ENCODE data around the gene ASH1L. TPM values are rescaled to one million over a fixed set of nuclear protein-coding genes. Genes with fewer than 3 reads are reported as not detected.

Gene ASH1L
- total and polyA plus RNA-seq, 9 of the 15 experiments (the other 6 are each of a cell fraction or from before 2014, with no cell fraction given) = 2.0 to 23.3 (median 14.6) TPM

DNA sequence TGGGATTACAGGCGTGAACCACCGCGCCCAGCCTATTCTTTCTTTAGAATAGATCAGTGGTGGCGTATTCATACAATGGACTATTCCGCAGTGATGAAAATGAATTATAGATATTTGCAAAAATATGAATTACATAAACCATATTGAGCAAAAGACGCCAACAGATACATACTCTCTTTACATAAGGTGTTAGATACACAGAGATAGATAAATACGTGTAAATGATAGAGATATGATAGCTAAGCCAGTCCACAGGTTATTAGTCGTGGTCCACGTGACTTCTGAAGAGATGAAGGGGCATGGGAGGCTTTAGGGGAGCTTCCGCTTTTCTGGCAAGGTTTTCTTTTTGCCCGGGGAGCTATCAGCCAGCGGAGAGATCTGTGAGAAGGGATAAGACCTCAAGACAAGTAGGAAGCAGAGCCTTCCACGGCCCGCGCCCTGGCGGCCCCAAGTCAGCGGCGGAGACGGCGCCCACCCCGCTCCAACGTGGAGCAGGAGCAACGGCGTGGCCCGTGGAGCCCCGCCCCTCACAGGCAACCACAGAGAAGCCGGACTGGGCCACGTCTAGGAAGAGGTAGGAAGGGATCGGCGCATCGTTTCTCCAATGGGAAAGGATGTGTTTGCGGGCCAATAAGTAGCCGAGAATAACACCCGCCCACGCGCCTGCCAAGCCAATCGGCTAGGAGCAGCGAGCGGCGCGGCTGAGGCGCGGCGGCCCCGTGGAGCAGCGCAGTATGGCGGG is 47.1 kb upstream of the ASH1L start, which contains the start of gene MSTO1:
Gene MSTO1 (plus strand): TSS at position 704 of the 742 bp plus-strand sequence. CDS start 31 bp downstream, at position 735.
- intact Hi-C loops (cut with micrococcal nuclease) = loop anchor here (5.0 kb wide), 1 partner anchor 38 kb away; no protein-coding TSS in a partner anchor
- H3K9me1 ChIP-seq (ENCODE audit: control insufficient read depth, insufficient read depth, low read length) = no peaks in the 10 kb centered on the region
- in situ Hi-C loops (cut with MboI) = loop anchor here (5.0 kb wide), 1 partner anchor 138 kb away; no protein-coding TSS in a partner anchor
- H3K9ac ChIP-seq (ENCODE audit: insufficient read depth in 1 of 2, low read depth in 2 of 2, low read length in 2 of 2) = peak within 1 kb of the TSS; percentile 81 to 92
- DNase-seq (ENCODE audit: extremely low read depth in 1 of 4, low spot score in 3 of 4) (peak; percentile 85 to 98 (median 91)), FAIRE-seq (peak; percentile 92), ATAC-seq (peak; percentile 99)
- no peaks in the 10 kb centered on the region for H3K9me3 ChIP-seq (replicated peaks; ENCODE audit: control insufficient read depth, insufficient read depth, low read depth, low read length)
- peak within 1 kb of the TSS; percentile 81 for H3K4me2 ChIP-seq (ENCODE audit: insufficient read depth, low read length)
- WGBS (ENCODE audit: insufficient coverage, low coverage, missing lambda C conversion rate) = 3% methylated on average over 36 of the region's 47 CpGs
- peaks cover 4% of the 10 kb centered on the region; the same call in 2 of the 3 replicates for H3K79me2 ChIP-seq (ENCODE audit: control insufficient read depth, insufficient read depth, low read length)
- BruUV-seq (replicated peaks) = TSS peak; percentile 98
- peak within 1 kb of the TSS; percentile 86 for H3K27ac ChIP-seq (ENCODE audit: extremely low read depth, low read depth, low read length)
- POLR2A ChIA-PET = interaction anchor here (0.8 to 1.0 kb wide), 3 partner anchors 11 to 44 kb away, joined by 3 to 5 read pairs (median 3); no protein-coding TSS in a partner anchor
- CTCF ChIA-PET (ENCODE audit: low intra/inter-chr PET ratio) = no interaction called here
- H2AFZ ChIP-seq (ENCODE audit: low read depth, low read length) = peak within 1 kb of the TSS; percentile 82
- H3K4me3 ChIP-seq = peak within 1 kb of the TSS; percentile 45
- no peaks in the 10 kb centered on the region for H3K27me3 ChIP-seq (ENCODE audit: control insufficient read depth in 2 of 2, insufficient read depth in 2 of 2, low read length in 2 of 2)
- no peaks in the 10 kb centered on the region for H4K20me1 ChIP-seq (replicated peaks; ENCODE audit: control insufficient read depth, insufficient read depth, low read length)
- H3K4me1 ChIP-seq (replicated peaks in 1 of 2; ENCODE audit: control insufficient read depth in 2 of 2, insufficient read depth in 2 of 2, low read length in 2 of 2) = peaks cover 0 to 13% of the 10 kb centered on the region in 2 experiments; a peak in 2 of 5 replicates
- H3K36me3 ChIP-seq (ENCODE audit: control insufficient read depth, insufficient read depth, low read length) = peaks cover 16% of the 10 kb centered on the region; the same call in 2 of the 3 replicates
- TF ChIP-seq, protein P1, sequence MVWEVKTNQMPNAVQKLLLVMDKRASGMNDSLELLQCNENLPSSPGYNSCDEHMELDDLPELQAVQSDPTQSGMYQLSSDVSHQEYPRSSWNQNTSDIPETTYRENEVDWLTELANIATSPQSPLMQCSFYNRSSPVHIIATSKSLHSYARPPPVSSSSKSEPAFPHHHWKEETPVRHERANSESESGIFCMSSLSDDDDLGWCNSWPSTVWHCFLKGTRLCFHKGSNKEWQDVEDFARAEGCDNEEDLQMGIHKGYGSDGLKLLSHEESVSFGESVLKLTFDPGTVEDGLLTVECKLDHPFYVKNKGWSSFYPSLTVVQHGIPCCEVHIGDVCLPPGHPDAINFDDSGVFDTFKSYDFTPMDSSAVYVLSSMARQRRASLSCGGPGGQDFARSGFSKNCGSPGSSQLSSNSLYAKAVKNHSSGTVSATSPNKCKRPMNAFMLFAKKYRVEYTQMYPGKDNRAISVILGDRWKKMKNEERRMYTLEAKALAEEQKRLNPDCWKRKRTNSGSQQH (CRISPR knock-in tag; IDR thresholded peaks at IDR 0.05) = no peak
- TF ChIP-seq SMAD2 (IDR thresholded peaks at IDR 0.05; ENCODE audit: low read depth, low read length) (no peak), RB1 (IDR thresholded peaks at IDR 0.05; ENCODE audit: low read depth) (peak; percentile 44; the same call in 1 of the 2 replicates), ETV1 (tag; conservative IDR thresholded peaks at IDR 0.05; ENCODE audit: low read depth) (no peak), SPI1 (IDR thresholded peaks at IDR 0.05; ENCODE audit: borderline replicate concordance, low read depth, low read length) (peak; percentile 77), ZBTB11 (CRISPR knock-in tag; IDR thresholded peaks at IDR 0.05) (0 out of 6 replicates have a peak, but pooled peaks of 1 of the 3 experiments have one; percentile 26), ZNF766 (CRISPR knock-in tag; conservative IDR thresholded peaks at IDR 0.05) (no peak), IFI16 (CRISPR knock-in tag; IDR thresholded peaks at IDR 0.05) (no peak)
- TF ChIP-seq, protein P2, sequence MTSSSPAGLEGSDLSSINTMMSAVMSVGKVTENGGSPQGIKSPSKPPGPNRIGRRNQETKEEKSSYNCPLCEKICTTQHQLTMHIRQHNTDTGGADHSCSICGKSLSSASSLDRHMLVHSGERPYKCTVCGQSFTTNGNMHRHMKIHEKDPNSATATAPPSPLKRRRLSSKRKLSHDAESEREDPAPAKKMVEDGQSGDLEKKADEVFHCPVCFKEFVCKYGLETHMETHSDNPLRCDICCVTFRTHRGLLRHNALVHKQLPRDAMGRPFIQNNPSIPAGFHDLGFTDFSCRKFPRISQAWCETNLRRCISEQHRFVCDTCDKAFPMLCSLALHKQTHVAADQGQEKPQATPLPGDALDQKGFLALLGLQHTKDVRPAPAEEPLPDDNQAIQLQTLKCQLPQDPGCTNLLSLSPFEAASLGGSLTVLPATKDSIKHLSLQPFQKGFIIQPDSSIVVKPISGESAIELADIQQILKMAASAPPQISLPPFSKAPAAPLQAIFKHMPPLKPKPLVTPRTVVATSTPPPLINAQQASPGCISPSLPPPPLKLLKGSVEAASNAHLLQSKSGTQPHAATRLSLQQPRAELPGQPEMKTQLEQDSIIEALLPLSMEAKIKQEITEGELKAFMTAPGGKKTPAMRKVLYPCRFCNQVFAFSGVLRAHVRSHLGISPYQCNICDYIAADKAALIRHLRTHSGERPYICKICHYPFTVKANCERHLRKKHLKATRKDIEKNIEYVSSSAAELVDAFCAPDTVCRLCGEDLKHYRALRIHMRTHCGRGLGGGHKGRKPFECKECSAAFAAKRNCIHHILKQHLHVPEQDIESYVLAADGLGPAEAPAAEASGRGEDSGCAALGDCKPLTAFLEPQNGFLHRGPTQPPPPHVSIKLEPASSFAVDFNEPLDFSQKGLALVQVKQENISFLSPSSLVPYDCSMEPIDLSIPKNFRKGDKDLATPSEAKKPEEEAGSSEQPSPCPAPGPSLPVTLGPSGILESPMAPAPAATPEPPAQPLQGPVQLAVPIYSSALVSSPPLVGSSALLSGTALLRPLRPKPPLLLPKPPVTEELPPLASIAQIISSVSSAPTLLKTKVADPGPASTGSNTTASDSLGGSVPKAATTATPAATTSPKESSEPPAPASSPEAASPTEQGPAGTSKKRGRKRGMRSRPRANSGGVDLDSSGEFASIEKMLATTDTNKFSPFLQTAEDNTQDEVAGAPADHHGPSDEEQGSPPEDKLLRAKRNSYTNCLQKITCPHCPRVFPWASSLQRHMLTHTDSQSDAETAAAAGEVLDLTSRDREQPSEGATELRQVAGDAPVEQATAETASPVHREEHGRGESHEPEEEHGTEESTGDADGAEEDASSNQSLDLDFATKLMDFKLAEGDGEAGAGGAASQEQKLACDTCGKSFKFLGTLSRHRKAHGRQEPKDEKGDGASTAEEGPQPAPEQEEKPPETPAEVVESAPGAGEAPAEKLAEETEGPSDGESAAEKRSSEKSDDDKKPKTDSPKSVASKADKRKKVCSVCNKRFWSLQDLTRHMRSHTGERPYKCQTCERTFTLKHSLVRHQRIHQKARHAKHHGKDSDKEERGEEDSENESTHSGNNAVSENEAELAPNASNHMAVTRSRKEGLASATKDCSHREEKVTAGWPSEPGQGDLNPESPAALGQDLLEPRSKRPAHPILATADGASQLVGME (CRISPR knock-in tag; IDR thresholded peaks at IDR 0.05) = 0 out of 2 replicates have a peak, but pooled peaks have one; percentile 17
